Stimulated activated CD4-positive, alpha-beta T cell treated with anti-CD3 and anti-CD28 coated beads, Interleukin-1b, Interleukin-23, amount 100 ng/mL, for 48 hours (primary cell): ENCODE results near the gene KCTD14.
"Not testable (repeated sequence)": the region's sequence is repeated elsewhere in the genome, so short reads cannot be mapped to it uniquely, and the experiment has no call there.

Experiments used
- DNase-seq: peaks from one replicate; pipeline ENCODE4 v3.0.0-alpha.2; 2020

KCTD14 gene

GRCh38 chr11:78020246-78020645 is 2.8 kb downstream of the KCTD14 start:
- DNase-seq: no peak

GRCh38 chr11:78019808-78020207 is 3.3 kb downstream of the KCTD14 start:
- no peak for DNase-seq

GRCh38 chr11:78015878-78016277 is 7.2 kb downstream of the KCTD14 start:
- no peak for DNase-seq

- DNase-seq: not testable (repeated sequence)
These were observed 8.0 kb downstream of the KCTD14 start for GRCh38 chr11:78014937-78015520.

- no peak for DNase-seq
These were observed 11.8 kb downstream of the KCTD14 start for GRCh38 chr11:78011301-78011700.

- no peak for DNase-seq
These were observed 12.3 kb downstream of the KCTD14 start for GRCh38 chr11:78010755-78011154.

GRCh38 chr11:78010304-78010703 is 12.8 kb downstream of the KCTD14 start:
- no peak for DNase-seq

GRCh38 chr11:78009062-78009461 is 14.0 kb downstream of the KCTD14 start:
- DNase-seq: no peak

- peak; percentile 36 for DNase-seq
These were observed 22.9 kb downstream of the KCTD14 start for GRCh38 chr11:78000193-78000592.

GRCh38 chr11:77999446-78000030 is 23.5 kb downstream of the KCTD14 start:
- no peak for DNase-seq

- peak; percentile 99 for DNase-seq
These were observed 28.4 kb downstream of the KCTD14 start, which contains the start of gene INTS4 for GRCh38 chr11:77994434-77995362. INTS4 (minus strand) TSS chr11:77994668; CDS start chr11:77994643, 25 bp downstream.

GRCh38 chr11:77993902-77994301 is 29.2 kb downstream of the KCTD14 start:
- DNase-seq: no peak

GRCh38 chr11:77990981-77991380 is 32.1 kb downstream of the KCTD14 start:
- no peak for DNase-seq

- not testable (repeated sequence) for DNase-seq
These were observed 36.6 kb downstream of the KCTD14 start for GRCh38 chr11:77986456-77986855.

- DNase-seq: no peak
These were observed 41.6 kb downstream of the KCTD14 start for GRCh38 chr11:77981346-77981947.

GRCh38 chr11:77968337-77968736 is 54.7 kb downstream of the KCTD14 start:
- no peak for DNase-seq

- DNase-seq: no peak
These were observed 55.3 kb downstream of the KCTD14 start for GRCh38 chr11:77967753-77968152.

- DNase-seq: no peak
These were observed 56.0 kb downstream of the KCTD14 start for GRCh38 chr11:77967121-77967520.

- DNase-seq: no peak
These were observed 56.7 kb downstream of the KCTD14 start for GRCh38 chr11:77966338-77966737.
